Heart right ventricle (tissue), 16 donors: Measurements from ENCODE around the gene FBL. TPM values are rescaled to one million over a fixed set of nuclear protein-coding genes. Genes with fewer than 3 reads are reported as not detected.

Source experiments
- ATAC-seq, 8 donors: fragments of 200-7000 bp; cut with Tn5 transposase; one replicate each; pipeline ENCODE4 v1.9.1; 2020; ENCODE audit warnings: mild to moderate bottlenecking in 8 of 8, moderate library complexity in 8 of 8, moderate number of reproducible peaks in 1 of 8
- DNase-seq, 2 donors: peaks; one replicate each; pipeline ENCODE4 v3.0.0-alpha.2; 2020
- H3K27ac ChIP-seq, 10 donors: fragments of 200-600 bp; sonication (generic) in 2 of 10; one replicate each; pipeline versions ENCODE4 v1.5.0 to v1.8.0; 2020 to 2022; ENCODE audit warnings: mild to moderate bottlenecking in 3 of 10
- H3K27me3 ChIP-seq, 7 donors: fragments of 200-600 bp; one replicate each; pipeline ENCODE4 v1.8.0; 2021 to 2022; ENCODE audit warnings: mild to moderate bottlenecking in 2 of 7
- H3K36me3 ChIP-seq, 9 donors: fragments of 200-600 bp; sonication (generic) in 1 of 9; one replicate each; pipeline versions ENCODE4 v1.5.0 to v1.8.0; 2020 to 2022; ENCODE audit warnings: mild to moderate bottlenecking in 2 of 9
- H3K4me1 ChIP-seq, 9 donors: fragments of 200-600 bp; sonication (generic) in 1 of 9; one replicate each; pipeline versions ENCODE4 v1.5.0 to v1.8.0; 2020 to 2022; ENCODE audit warnings: mild to moderate bottlenecking in 4 of 9
- H3K4me3 ChIP-seq, 10 donors: fragments of 200-600 bp; sonication (generic) in 2 of 10; one replicate each; pipeline versions ENCODE4 v1.5.0 to v1.8.0; 2020 to 2022; ENCODE audit warnings: mild to moderate bottlenecking in 7 of 10, moderate library complexity in 2 of 10
- H3K9me3 ChIP-seq, 11 donors: fragments of 200-600 bp in 10 of 11; sonication (generic) in 2 of 11; one replicate each; pipeline versions ENCODE4 v1.5.0 to v1.8.0; 2013 to 2022; ENCODE audit warnings: mild to moderate bottlenecking in 2 of 11, control low read depth in 1 of 11, moderate library complexity in 1 of 11
- CTCF ChIP-seq, 9 donors: fragments of 200-600 bp; sonication (generic) in 2 of 9; IDR thresholded peaks; one replicate each; pipeline versions ENCODE4 v1.5.0 to v1.8.0; 2021 to 2022; ENCODE audit warnings: antibody characterized with exemption in 9 of 9, mild to moderate bottlenecking in 5 of 9, moderate library complexity in 1 of 9
- WGBS, 2 donors: extraction: QIAGEN DNeasy Blood & Tissue Kit; methylation state at CpG; one replicate each; pipeline ENCODE4 v1.1.7; 2013; ENCODE audit warnings: inconsistent platforms in 1 of 2; 5-methylcytosine and 5-hydroxymethylcytosine counted together
- intact Hi-C, 10 donors: fragments of 100-400 bp; cut with DNase I; formaldehyde crosslinking; loops; one replicate each; pipeline versions ENCODE4 v1.11.1 to v1.14.2; 2022
- polyA plus RNA-seq, 2 donors: library from polyadenylated mRNA; stranded (reverse); fragments of 200-250 nt; gene quantifications; one replicate each; pipeline ENCODE4 v1.2.3, GENCODE V29; 2013
- total RNA-seq, 10 donors: library from RNA; stranded (reverse); fragmentation: NEBNext Ultra II Directional in 3 of 10; extraction: Animal tissue kit (Norgen Biotek cat#: 25700) in 3 of 10; gene quantifications; one replicate each; pipeline versions ENCODE4 v1.2.1 to v1.2.4, GENCODE V29; 2021 to 2023
- donor health status: Arrhythmogenic right ventricular cardiomyopathy.
- donor health status: ischemic (EF 13 %, LVEDD 7.1; RV severe dilation, severe dysfunction).
- donor health status: healthy with polysubstance abuse.
- donor health status: DM: no; HTN: yes; CAD: no.
- donor health status: DM: no; HTN: no; CAD: no.
- donor health status: ischemic (EF 25% LVEDD 6.9; RV normal size, moderate dysfunction).
- donor health status: ischemic (EF 25% LVEDD 5.7; RV mildly dilated, moderate dysfunction).
- donor health status: healthy.
- donor health status: DM: yes; HTN: yes; CAD: no.
- donor health status: Ischemic cardiomyopathy.
- donor health status: ischemic (EF 35%, LVEDD 5.7; RV mildly dilated, moderate dysfunction).
- donor health status: nonischemic (EF 11% LVEDD 7.7; RV severe dilation, severe dysfunction).
- donor health status: DM: yes; HTN: yes; CAD: no.
- donor health status: PGD.
- donor health status: ischemic (EF 29% LVEDD 5.4; RV normal size, mild dysfunction).
- donor health status: nonischemic (EF 23%, LVEDD 6.1; RV moderate dilation, normal function).

FBL gene
- total and polyA plus RNA-seq, 12 donors: 52.7 to 192 (median 73.9) TPM

GRCh38 chr19:39874404-39874803 lies 28.2 kb upstream of the FBL start:
- ATAC-seq (no peak), DNase-seq (no peak)
- Histone ChIP-seq H3K4me1 (no peaks in the 10 kb centered on the region), H3K9me3 (no peaks in the 10 kb centered on the region), H3K27me3 (peaks cover 0 to 19% (median 8%) of the 10 kb centered on the region in 7 donors), H3K36me3 (no peaks in the 10 kb centered on the region), H3K4me3 (no peak overlapping the region), H3K27ac (no peak overlapping the region)
- no peak for TF ChIP-seq CTCF (IDR thresholded peaks at IDR 0.05)
- 89 to 92% methylated on average over 1 of the region's 1 CpG for WGBS, 2 donors
- intact Hi-C loops: no loop called here

- H3K27me3 ChIP-seq: peaks cover 0 to 14% (median 6%) of the 10 kb centered on the region in 7 donors
- TF ChIP-seq CTCF (IDR thresholded peaks at IDR 0.05): no peak
- ATAC-seq (no peak), DNase-seq (no peak)
- no peaks in the 10 kb centered on the region for H3K9me3 ChIP-seq
- H3K36me3 ChIP-seq: no peaks in the 10 kb centered on the region
- 93 to 95% methylated on average over 20 of the region's 20 CpGs for WGBS, 2 donors
- no peak overlapping the region for H3K4me3 ChIP-seq
- intact Hi-C loops: no loop called here
- no peak overlapping the region for H3K27ac ChIP-seq
- no peaks in the 10 kb centered on the region for H3K4me1 ChIP-seq
These were observed 27.2 kb upstream of the FBL start for GRCh38 chr19:39873385-39873784.

DNA sequence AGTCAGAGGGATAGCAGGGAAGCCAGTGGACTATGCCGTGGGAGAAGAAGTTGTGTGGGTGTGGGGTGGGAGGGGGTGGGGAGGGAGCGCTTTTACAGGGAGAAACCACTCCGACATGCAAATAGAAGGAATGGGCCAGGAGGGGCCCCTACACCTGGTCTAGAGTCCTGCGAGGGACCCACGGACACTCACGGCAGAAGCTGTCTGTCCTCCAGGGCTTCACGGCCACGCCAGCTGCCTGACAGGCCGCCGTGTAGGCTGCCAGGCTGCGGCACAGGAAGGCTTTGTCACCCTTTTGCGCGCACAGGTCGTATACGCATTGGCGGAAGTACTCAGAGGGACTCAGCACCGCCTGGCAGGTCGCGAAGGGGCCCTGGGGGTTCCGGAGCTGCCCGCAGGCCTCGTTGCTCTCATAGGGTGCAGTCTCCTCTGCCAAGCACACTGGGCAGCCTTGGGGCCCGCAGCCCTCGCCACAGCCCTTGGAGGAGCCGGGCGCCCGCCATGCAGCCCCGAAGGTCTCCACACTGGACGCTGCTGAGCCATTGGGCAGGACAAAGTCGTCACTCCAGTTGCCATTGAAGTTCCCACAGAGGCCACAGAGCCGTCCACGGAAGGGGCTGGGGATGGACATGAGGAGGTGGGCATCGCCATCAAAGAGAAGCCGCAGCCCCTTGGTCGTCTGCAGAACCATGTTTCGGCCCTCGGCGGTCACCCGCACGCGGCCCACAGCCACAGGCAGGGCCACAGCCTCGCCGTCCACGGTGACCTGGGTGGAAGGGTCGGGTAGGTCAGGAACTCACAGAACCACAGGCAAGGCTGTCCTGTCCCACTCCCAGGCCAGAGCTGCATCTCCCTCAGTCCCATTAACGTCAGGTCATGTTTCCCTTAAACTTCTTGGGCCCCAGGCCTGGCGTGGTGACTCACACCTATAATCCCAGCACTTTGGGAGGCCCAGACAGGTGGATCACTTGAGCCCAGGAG lies 26.0 kb upstream of the FBL start:
- DNase-seq (no peak), ATAC-seq (no peak)
- Histone ChIP-seq H3K27me3 (peaks cover 0 to 11% (median 0%) of the 10 kb centered on the region in 7 donors), H3K4me3 (no peak overlapping the region), H3K4me1 (no peaks in the 10 kb centered on the region), H3K27ac (no peak overlapping the region), H3K36me3 (no peaks in the 10 kb centered on the region), H3K9me3 (no peaks in the 10 kb centered on the region)
- no peak for TF ChIP-seq CTCF (IDR thresholded peaks at IDR 0.05)
- 86 to 90% methylated on average over 47 of the region's 47 CpGs for WGBS, 2 donors
- intact Hi-C loops: no loop called here

GRCh38 chr19:39871362-39871761 lies 25.2 kb upstream of the FBL start:
- no peak overlapping the region for H3K27ac ChIP-seq
- DNase-seq: no peak
- TF ChIP-seq CTCF (IDR thresholded peaks at IDR 0.05): no peak
- no peak overlapping the region for H3K4me3 ChIP-seq
- ATAC-seq: no peak
- intact Hi-C loops: no loop called here
- WGBS, 2 donors: 92 to 94% methylated on average over 6 of the region's 6 CpGs
- peaks cover 0 to 11% (median 0%) of the 10 kb centered on the region in 7 donors for H3K27me3 ChIP-seq
- H3K9me3 ChIP-seq: no peaks in the 10 kb centered on the region
- H3K36me3 ChIP-seq: no peaks in the 10 kb centered on the region
- H3K4me1 ChIP-seq: no peaks in the 10 kb centered on the region
